NCI-H460 (cell line): Measurements from ENCODE around the gene HACL1. TPM values are rescaled to one million over a fixed set of nuclear protein-coding genes. Genes with fewer than 3 reads are reported as not detected.
A peak's percentile ranks its signal among the peaks of the same experiment; 100 is the strongest.
"Not testable (repeated sequence)": the region's sequence is repeated elsewhere in the genome, so short reads cannot be mapped to it uniquely, and the experiment has no call there.

Source experiments
- DNase-seq: peaks from one replicate; pipeline ENCODE4 v3.0.0-alpha.2; 2016; ENCODE audit warnings: low read depth; ENCODE audit errors: extremely low read depth
- total RNA-seq: library from RNA; depleted of rRNA; stranded (reverse); fragments of >200 nt; shearing (Covaris generic); gene quantifications from 2 replicates; pipeline ENCODE4 v1.2.3, GENCODE V29; 2014

HACL1 gene
- total RNA-seq, 1 experiment from 2014 or later, result 25.2 TPM

GRCh38 chr3:15630646-15631350 is 29.4 kb upstream of the HACL1 start:
- peak; percentile 84 for DNase-seq

- DNase-seq, result peak; percentile 86
These were observed 28.7 kb upstream of the HACL1 start for GRCh38 chr3:15629860-15630597.

- DNase-seq, result no peak
These were observed 27.6 kb upstream of the HACL1 start for GRCh38 chr3:15628967-15629366.

GRCh38 chr3:15623535-15624440 is 22.4 kb upstream of the HACL1 start:
- DNase-seq, result no peak

- not testable (repeated sequence) for DNase-seq
These were observed 18.5 kb upstream of the HACL1 start for GRCh38 chr3:15619659-15620464.

GRCh38 chr3:15616053-15616452 is 14.7 kb upstream of the HACL1 start:
- no peak for DNase-seq

- DNase-seq, result no peak
These were observed 13.6 kb upstream of the HACL1 start for GRCh38 chr3:15614958-15615357.

GRCh38 chr3:15612001-15612400 is 10.6 kb upstream of the HACL1 start:
- no peak for DNase-seq

- DNase-seq, result no peak
These were observed 9.6 kb upstream of the HACL1 start for GRCh38 chr3:15611018-15611417.

- peak; percentile 85 for DNase-seq
These were observed 8.9 kb upstream of the HACL1 start for GRCh38 chr3:15610082-15610759.

- DNase-seq, result no peak
These were observed 5.1 kb upstream of the HACL1 start for GRCh38 chr3:15606434-15606891.

- not testable (repeated sequence) for DNase-seq
These were observed 3.2 kb upstream of the HACL1 start for GRCh38 chr3:15604584-15604983.

- DNase-seq, result not testable (repeated sequence)
These were observed 1.4 kb upstream of the HACL1 start for GRCh38 chr3:15602816-15603215.

GRCh38 chr3:15602146-15602536 is 772 bp upstream of the HACL1 start:
- no peak for DNase-seq

GRCh38 chr3:15601046-15601398 is 347 bp downstream of the HACL1 start:
- no peak for DNase-seq

GRCh38 chr3:15595955-15596354 is 5.4 kb downstream of the HACL1 start:
- DNase-seq, result no peak

- DNase-seq, result no peak
These were observed 8.4 kb downstream of the HACL1 start for GRCh38 chr3:15592968-15593367.

- DNase-seq, result no peak
These were observed 9.4 kb downstream of the HACL1 start for GRCh38 chr3:15591928-15592327.

GRCh38 chr3:15591242-15591641 is 10.1 kb downstream of the HACL1 start:
- DNase-seq, result no peak
